Erythroblast (primary cell): Measurements from ENCODE around the gene HMOX2.

Experiments used
- GATA1 ChIP-seq: IDR thresholded peaks from 2 replicates; pipeline ENCODE4 v1.6.1; 2011; ENCODE audit warnings: low read depth, mild to moderate bottlenecking, control low read depth, low read length, moderate library complexity
- POLR2A ChIP-seq: IDR thresholded peaks from 2 replicates; pipeline ENCODE4 v1.6.1; 2011; ENCODE audit warnings: mild to moderate bottlenecking, low read length

- no peak for TF ChIP-seq POLR2A
- TF ChIP-seq GATA1 = no peak
Measured at GRCh38 chr16:4494746-4495490, 18.7 kb downstream of the HMOX2 start.
